HG03060 (cell line): ENCODE measurements around the gene DCLRE1A.
"Not testable (repeated sequence)": the region's sequence is repeated elsewhere in the genome, so short reads cannot be mapped to it uniquely, and the experiment has no call there.

Source experiments
- ATAC-seq: cut with Tn5 transposase; IDR thresholded peaks from one replicate; pipeline ENCODE4 v1.9.1; 2021; ENCODE audit warnings: low read depth, moderate number of reproducible peaks; ENCODE audit not compliant: unreplicated experiment

Gene DCLRE1A

GRCh38 chr10:113859261-113859660 lies 5.4 kb upstream of the DCLRE1A start:
- ATAC-seq, result peak; percentile 37

- ATAC-seq, result no peak
Measured at GRCh38 chr10:113858541-113858940, 4.7 kb upstream of the DCLRE1A start.

- no peak for ATAC-seq
Measured at GRCh38 chr10:113857210-113857609, 3.3 kb upstream of the DCLRE1A start.

GRCh38 chr10:113856563-113856962 lies 2.7 kb upstream of the DCLRE1A start:
- ATAC-seq, result no peak

- ATAC-seq, result no peak
Measured at GRCh38 chr10:113854761-113855588, 1.1 kb upstream of the DCLRE1A start.

- no peak for ATAC-seq
Measured at GRCh38 chr10:113853578-113854012, 287 bp downstream of the DCLRE1A start.

- no peak for ATAC-seq
Measured at GRCh38 chr10:113849946-113850345, 3.9 kb downstream of the DCLRE1A start.

GRCh38 chr10:113849140-113849803 lies 4.6 kb downstream of the DCLRE1A start:
- no peak for ATAC-seq

- ATAC-seq, result no peak
Measured at GRCh38 chr10:113846036-113846435, 7.8 kb downstream of the DCLRE1A start.

GRCh38 chr10:113843972-113844485 lies 9.9 kb downstream of the DCLRE1A start:
- ATAC-seq, result no peak

- no peak for ATAC-seq
Measured at GRCh38 chr10:113842171-113842570, 11.7 kb downstream of the DCLRE1A start.

GRCh38 chr10:113828567-113828966 lies 25.3 kb downstream of the DCLRE1A start:
- ATAC-seq, result not testable (repeated sequence)

GRCh38 chr10:113825791-113826190 lies 28.1 kb downstream of the DCLRE1A start:
- ATAC-seq, result no peak

GRCh38 chr10:113823389-113823788 lies 30.5 kb downstream of the DCLRE1A start:
- no peak for ATAC-seq

- ATAC-seq, result no peak
Measured at GRCh38 chr10:113822174-113822573, 31.7 kb downstream of the DCLRE1A start.

GRCh38 chr10:113821306-113821705 lies 32.6 kb downstream of the DCLRE1A start:
- ATAC-seq, result not testable (repeated sequence)

- no peak for ATAC-seq
Measured at GRCh38 chr10:113820507-113820906, 33.4 kb downstream of the DCLRE1A start.

GRCh38 chr10:113819989-113820388 lies 33.9 kb downstream of the DCLRE1A start:
- no peak for ATAC-seq

- not testable (repeated sequence) for ATAC-seq
Measured at GRCh38 chr10:113814700-113815099, 39.2 kb downstream of the DCLRE1A start.

GRCh38 chr10:113808168-113808567 lies 45.7 kb downstream of the DCLRE1A start:
- no peak for ATAC-seq

- ATAC-seq, result no peak
Measured at GRCh38 chr10:113806503-113806902, 47.4 kb downstream of the DCLRE1A start.

GRCh38 chr10:113802997-113803396 lies 50.9 kb downstream of the DCLRE1A start:
- no peak for ATAC-seq
